Cerebellar cortex (tissue), 1 donor: ENCODE measurements around the gene SAP30L.

ENCODE experiments used
- DNase-seq: peaks from one replicate; pipeline ENCODE4 v3.0.0-alpha.2; 2015; ENCODE audit warnings: low spot score

The SAP30L gene

GRCh38 chr5:154421868-154422267, 23.9 kb upstream of the SAP30L start:
- DNase-seq: peak; percentile 18

DNA sequence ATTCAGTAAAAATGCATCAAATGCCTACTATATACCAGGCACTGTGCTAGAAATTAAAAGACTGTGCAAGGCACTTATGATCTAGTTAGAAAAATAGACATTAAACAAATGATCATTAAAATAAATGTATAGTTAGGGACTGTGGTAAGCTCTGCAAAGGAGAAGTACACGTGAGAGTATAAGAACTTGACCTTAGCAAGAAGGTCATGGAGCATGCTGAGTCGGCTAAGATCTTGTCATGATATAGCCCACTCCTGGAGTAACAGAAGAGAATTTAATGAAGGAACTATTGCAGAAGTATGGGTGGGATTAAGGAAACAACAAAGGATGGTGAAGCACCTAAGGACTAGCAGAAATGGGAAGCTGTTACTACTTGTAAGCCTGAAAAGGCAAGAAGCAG, 23.5 kb upstream of the SAP30L start:
- no peak for DNase-seq

DNA sequence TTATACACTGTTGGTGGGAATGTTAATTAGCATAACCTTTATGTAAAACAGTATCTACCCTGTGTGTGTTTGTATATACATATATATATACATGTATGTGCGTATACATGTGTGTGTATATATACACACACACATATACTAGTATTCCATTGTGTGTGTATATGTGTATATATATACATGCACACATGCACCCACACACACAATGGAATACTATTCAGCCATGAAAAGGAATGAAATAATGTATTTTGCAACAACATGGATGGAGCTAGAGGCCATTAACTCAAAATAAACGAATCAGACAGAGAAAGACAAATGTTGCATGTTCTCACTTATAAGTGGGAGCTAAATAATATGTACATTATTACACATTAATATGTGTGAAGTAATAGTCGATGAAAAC, 17.6 kb upstream of the SAP30L start:
- no peak for DNase-seq

GRCh38 chr5:154429341-154429740, 16.5 kb upstream of the SAP30L start:
- no peak for DNase-seq

DNA sequence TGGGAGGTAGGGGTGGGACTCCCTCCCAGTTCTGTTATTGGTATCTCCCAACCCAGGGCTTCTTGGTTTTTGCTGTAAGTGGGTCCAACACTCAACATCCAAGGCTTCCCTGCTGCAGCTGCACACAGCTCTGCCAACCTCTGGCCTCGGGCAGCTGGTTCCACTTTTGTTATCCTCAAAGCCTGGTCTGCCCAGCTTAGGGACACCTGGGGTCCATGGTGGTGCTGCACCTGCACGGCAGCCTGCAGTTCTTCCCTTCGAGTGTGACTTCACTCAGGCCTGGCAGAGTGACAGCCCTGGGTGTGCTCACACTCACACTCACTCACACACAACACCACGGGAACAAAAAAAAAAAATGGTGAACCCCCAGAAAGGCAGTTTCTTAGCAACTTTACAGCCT, 15.3 kb upstream of the SAP30L start:
- DNase-seq: no peak

GRCh38 chr5:154430961-154431630, 14.7 kb upstream of the SAP30L start:
- no peak for DNase-seq

GRCh38 chr5:154435226-154435625, 10.6 kb upstream of the SAP30L start:
- DNase-seq: no peak

DNA sequence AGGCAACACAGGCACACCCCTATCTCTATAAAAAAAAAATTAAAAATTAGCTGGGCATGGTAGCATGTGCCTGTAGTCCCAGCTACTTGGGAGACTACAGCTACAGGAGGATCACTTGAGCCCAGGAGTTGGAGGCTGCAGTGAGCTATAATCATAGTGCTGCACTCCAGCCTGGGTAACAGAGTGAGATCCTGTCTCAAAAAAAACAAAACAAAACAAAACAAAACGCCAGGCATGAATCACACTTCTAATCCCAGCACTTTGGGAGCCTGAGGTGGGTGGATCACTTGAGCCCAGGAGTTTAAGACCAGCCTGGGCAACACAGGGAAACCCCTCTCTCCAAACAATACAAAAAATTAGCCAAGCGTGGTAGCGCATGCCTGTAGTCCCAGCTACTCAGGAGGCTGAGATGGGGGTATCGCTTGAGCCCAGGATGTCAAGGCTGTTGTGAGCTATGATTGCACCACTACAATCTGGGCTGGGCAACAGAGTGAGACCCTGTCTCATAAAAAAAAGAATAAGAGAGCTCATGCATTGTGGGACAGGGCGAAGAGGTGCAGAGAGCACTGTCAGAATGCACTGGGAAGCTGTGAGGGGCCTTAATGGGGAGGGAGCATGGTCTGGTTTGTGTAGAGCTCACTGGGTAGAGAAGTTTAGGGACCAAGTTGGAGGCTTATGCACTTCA, 8.4 kb upstream of the SAP30L start:
- DNase-seq: no peak

DNA sequence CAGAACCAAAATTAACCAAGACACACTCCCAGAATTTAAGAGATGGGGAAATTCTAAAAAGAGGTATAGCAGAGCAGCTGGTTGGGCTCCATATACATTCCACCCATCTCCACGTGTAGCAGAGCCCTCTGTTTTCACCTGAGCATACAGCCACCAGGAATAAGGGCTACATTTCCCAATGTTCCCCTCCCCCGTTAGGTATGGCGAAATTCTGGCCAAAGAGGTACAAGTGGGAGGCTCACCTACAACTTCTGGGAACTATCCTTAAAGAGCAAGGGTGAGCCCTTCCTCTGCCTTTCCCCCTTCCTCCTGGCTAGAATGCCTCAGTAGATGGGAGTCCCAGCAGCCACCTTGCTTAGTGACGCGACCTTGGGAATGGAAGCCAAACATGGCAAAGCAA, 5.3 kb upstream of the SAP30L start:
- no peak for DNase-seq

GRCh38 chr5:154442801-154443200, 3.0 kb upstream of the SAP30L start:
- DNase-seq: no peak

DNA sequence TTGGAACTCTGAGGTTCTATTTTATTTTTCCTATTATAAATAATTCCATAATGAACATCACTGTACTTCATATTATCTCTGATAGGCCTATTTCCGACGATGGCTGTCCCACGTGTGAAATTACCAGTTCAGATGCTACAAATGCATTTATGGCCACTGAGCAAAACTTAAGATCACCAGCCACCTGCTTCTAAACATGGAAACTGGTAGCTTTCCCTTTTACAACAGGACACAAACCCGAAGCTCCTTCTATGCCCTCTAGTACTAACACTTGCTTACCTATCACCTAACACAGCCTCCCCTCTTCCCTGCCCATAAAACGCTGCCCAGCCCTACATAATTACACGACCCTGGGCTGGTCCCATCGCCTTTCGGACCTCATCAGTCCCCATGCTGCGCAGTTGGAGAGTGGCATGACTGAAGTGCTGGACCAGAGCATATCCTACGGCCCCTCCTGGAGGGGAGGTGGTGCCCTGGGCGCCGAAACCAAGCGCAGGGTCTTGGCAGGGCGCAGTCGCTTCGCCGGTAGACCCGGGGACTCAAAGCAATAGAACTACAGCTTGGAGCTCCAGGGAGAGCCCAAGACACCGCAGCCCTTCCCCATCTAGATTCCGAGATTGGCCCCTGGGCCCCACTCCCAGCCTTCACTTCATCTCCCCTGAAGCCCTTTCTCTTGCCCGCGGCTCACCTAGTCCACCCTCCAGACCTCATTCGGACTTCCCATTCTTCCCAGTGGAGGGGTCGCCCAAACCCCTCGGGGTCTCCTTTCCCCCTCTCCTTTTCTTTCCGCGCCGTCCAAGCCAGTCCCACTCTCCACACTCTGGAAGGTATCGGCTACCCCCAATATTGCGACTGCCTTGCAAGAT, 1.0 kb upstream of the SAP30L start:
- peak; percentile 17 for DNase-seq

DNA sequence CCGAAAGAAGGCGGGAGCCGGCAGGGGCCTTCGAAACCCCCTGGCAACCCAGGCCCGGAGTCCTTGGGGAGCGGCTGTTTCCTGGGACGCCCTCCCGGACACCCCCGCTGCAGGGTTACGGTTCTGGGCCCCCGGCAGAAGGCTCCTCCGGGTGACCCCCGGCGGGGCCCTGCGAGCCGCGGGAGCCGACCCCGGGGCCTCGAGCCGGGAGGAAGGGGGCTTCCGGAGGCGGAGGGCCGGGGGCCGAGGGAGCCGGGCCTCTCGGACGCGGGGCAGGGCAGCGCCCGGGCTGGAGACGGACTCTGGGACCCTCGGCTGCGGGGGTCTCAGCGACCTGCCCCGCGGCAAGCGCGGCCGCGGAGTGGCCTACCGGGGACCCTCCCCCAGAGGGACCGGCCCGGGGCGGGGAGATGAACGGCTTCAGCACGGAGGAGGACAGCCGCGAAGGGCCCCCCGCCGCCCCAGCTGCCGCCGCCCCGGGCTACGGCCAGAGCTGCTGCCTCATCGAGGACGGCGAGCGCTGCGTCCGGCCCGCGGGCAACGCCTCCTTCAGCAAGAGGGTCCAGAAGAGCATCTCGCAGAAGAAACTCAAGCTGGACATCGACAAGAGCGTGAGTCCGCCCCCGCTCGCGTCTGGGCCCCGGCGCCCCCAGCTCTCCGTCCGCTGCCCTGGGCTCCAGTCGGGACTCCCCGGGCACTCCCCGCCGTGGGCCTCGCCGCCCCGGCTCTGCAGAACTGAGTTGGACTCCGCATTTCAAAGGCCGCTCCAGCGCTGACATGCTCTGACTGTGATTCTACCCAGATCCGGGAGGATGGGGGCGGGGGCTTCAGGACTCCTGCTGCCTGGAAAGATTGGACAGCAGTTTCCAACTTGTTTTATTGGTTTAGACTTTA, 645 bp downstream of the SAP30L start:
- peak; percentile 45 for DNase-seq

DNA sequence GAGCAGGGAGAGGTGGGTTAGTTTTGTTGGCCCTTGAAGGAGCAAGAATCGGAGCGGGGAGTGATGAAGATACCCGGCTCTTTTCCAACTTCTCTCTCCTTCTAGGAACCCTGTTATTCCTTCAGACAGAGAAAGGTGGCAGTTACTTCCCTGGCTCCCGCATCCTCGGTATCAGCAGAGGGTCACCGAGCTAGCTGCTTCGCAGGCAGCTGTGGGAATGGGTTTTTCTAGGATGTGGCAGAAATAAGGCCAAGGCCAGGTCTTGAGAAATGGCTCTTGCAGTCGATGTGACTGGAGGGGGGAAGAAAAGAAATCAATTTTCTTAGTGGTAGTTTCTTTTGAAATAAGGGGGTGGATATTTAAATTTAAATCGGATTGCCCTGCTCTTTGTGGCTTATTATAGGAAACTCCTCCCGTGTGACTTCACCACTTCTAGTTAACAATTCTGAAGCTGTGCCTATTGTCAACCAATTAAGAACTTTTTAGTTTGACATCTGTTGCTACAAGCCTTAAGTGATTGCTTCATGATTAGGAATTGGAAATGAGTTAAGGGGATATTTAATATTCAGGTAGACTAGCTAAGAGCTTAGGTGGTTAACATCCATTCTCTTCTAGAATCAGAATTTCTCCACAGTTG, 1.4 kb downstream of the SAP30L start:
- DNase-seq: no peak

- DNase-seq: no peak
Observed at GRCh38 chr5:154449786-154450185, 4.0 kb downstream of the SAP30L start.

- no peak for DNase-seq
Observed at GRCh38 chr5:154451957-154452356, 6.2 kb downstream of the SAP30L start.

DNA sequence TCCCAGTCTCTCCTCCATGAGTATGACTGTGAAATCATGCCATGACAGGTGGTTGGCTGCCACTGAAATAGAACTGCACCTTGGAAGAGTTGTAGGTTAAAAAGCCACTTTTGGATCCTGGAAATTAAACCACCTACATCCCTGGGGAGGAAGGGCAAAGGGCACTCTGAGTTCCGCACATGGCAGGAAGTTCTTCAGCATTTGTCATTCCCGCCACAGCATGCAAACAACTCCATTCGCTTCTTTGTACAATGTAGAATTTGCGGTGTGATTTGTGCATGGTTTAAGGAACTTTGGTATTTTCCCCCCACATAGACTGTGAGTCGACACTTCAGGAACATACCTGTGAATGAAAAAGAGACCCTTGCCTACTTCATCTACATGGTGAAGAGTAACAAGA, 9.8 kb downstream of the SAP30L start:
- no peak for DNase-seq

DNA sequence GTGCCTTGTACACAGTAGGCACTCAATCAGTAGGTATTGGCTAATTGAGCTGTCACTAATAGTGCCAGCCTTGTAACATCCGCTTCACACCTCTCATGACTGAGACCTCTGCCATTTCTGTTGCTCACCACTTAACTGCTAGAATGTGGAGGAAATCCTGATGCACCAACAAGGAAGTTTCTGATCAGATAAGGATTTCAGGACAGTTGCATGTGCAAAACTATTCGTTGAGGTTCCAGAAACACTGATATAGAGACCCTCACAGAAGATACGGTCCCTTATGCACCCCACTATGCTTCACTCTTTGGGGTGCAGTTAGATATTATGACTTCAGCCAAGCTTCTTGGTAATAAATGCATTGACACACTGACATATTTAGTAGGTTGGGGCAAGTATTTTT, 10.7 kb downstream of the SAP30L start:
- no peak for DNase-seq

DNA sequence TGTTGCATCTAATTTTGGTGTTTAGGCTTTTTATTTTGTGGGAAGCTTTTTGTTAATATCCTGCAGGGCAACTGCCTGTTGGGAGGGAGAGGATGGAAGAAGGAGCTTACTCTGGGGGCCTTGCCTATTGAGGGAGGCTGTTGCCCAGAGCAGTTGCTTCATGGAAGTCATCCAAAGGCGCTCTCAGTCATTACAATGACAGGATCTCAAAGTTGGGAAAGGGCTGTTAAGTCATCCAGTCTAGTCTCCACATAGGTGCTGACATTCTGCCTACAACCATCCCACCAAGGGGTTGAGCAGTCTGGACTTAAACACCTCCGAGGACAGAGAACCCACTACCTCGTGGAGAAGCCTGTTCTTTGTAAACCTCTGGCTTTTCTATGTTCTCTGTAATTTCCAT, 13.2 kb downstream of the SAP30L start:
- no peak for DNase-seq

- DNase-seq: no peak
Observed at GRCh38 chr5:154460172-154460571, 14.4 kb downstream of the SAP30L start.

DNA sequence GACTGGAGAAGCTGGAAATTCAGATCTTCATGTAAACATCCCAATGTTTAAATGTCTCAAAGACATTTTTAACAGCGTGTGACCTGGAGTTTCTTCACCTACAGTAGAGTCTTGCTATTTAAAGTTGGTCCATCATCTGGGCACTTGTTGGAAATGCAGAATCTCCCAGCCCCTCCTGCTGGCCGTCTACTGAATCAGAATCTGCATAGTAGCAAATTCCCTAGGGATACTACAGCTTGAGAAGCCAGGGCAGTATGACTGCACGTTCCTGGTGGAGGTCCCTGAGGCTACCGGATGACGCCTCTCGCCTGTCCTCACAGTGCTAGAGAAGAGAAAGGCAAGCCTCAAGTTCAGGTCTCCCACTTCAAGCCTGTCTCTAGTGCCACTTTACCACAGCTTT, 15.7 kb downstream of the SAP30L start:
- no peak for DNase-seq

- DNase-seq: no peak
Observed at GRCh38 chr5:154464438-154464837, 18.6 kb downstream of the SAP30L start.

- no peak for DNase-seq
Observed at GRCh38 chr5:154465169-154465568, 19.4 kb downstream of the SAP30L start.
